Upper lobe of left lung (tissue), 6 donors: ENCODE data around the gene LITAFD. TPM values are rescaled to one million over a fixed set of nuclear protein-coding genes. Genes with fewer than 3 reads are reported as not detected.
"Not testable (repeated sequence)": the region's sequence is repeated elsewhere in the genome, so short reads cannot be mapped to it uniquely, and the experiment has no call there.

Experiments
- ATAC-seq, 2 donors: fragments of 200-7000 bp; cut with Tn5 transposase; one replicate each; pipeline ENCODE4 v1.9.1; 2022; ENCODE audit warnings: mild to moderate bottlenecking in 2 of 2, moderate library complexity in 2 of 2; ENCODE audit not compliant: low FRiP score in 2 of 2
- DNase-seq, 2 donors: peaks; one replicate each; pipeline ENCODE4 v3.0.0-alpha.2; 2019 to 2020
- H3K27ac ChIP-seq, 4 donors: fragments of 200-600 bp; sonication (generic); one replicate each; pipeline ENCODE4 v1.5.1; 2016 to 2019
- H3K27me3 ChIP-seq, 4 donors: fragments of 200-600 bp; sonication (generic); one replicate each; pipeline ENCODE4 v1.5.1; 2017 to 2019
- H3K36me3 ChIP-seq, 4 donors: fragments of 200-600 bp; sonication (generic); one replicate each; pipeline ENCODE4 v1.5.1; 2016 to 2019
- H3K4me1 ChIP-seq, 4 donors: fragments of 200-600 bp; sonication (generic); one replicate each; pipeline ENCODE4 v1.5.1; 2018 to 2019
- H3K4me3 ChIP-seq, 4 donors: fragments of 200-600 bp; sonication (generic); one replicate each; pipeline ENCODE4 v1.5.1; 2017 to 2019; ENCODE audit warnings: mild to moderate bottlenecking in 2 of 4, moderate library complexity in 1 of 4
- H3K9me3 ChIP-seq, 4 donors: fragments of 200-600 bp; sonication (generic); one replicate each; pipeline ENCODE4 v1.5.1; 2018 to 2019
- EP300 ChIP-seq, 4 donors: sonication (generic); formaldehyde crosslinking; IDR thresholded peaks; one replicate each; pipeline ENCODE4 v1.5.1; 2017; ENCODE audit warnings: antibody characterized with exemption in 4 of 4, control low read depth in 2 of 4
- POLR2A ChIP-seq, 4 donors: fragments of 450-650 bp; IDR thresholded peaks; one replicate each; pipeline ENCODE4 v1.5.1; 2016 to 2017; ENCODE audit warnings: antibody characterized with exemption in 4 of 4, mild to moderate bottlenecking in 2 of 4
- POLR2AphosphoS5 ChIP-seq, 2 donors: sonication (generic); formaldehyde crosslinking; IDR thresholded peaks; one replicate each; pipeline ENCODE4 v1.5.1; 2017; ENCODE audit warnings: antibody characterized with exemption in 2 of 2
- WGBS, 2 donors: methylation state at CpG; one replicate each; pipeline ENCODE4 v1.1.5; 2017 to 2018; 5-methylcytosine and 5-hydroxymethylcytosine counted together
- total RNA-seq, 6 donors: library from RNA; depleted of rRNA in 4 of 6; stranded (reverse); fragments of >200 nt in 4 of 6; gene quantifications; one replicate each; pipeline versions ENCODE4 v1.1.0 to v1.2.1, GENCODE V29; 2016 to 2021
- TF ChIP-seq, protein P1 (sequence below), 6 experiments: fragments of 450-650 bp in 4 of 6; fragments of 200-600 bp in 2 of 6; sonication (generic) in 2 of 6; IDR thresholded peaks; one replicate each; pipeline ENCODE4 v1.5.1; 2016 to 2019; ENCODE audit warnings: antibody characterized with exemption in 6 of 6
- donor health status: DM: no; HTN: no; CAD: no; lungs with moderate emphysema.
- donor health status: DM: no; HTN: yes; CAD: no; lungs with severe emphysema.

LITAFD gene
- total RNA-seq, 6 donors from 2014 or later: not detected

DNA sequence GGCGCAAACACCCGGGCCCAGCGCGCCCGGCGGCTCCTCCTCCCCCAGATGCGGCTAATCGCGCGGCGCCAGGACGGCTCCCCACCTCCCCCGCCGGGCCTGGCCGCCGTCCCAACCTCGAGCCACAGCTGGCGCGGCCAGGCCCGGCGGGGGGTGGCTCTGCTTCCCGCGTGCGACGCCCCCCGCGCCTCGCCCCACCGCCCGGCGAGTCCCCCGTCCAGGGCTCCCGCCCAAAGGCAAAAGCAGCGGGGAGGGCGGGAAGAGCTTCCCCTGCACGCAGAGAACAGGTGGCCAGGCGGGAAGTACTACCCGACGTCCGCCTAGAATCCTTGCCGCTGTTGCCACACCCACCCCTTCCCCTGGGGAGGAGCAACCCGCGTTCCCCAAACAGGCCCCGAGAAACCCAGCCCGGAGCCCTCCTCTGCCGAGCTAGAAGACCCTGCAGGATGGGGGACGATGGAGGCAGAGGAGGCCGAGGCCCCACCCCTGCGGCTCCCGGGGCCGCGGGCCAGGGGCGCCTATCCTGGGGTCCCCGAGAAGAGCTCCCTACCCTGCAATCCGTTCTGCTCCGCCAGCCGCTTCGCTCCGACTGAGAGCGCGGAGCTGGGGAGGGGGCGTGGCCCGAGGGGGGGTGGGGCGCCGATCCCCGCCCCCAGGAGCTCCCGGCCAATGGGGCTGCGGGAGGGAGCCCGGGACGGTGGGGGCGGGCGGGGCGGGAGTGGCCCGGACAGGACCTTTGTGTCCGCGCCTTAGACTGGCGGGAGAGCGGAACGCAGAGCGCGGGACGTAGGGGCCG is 13.5 kb upstream of the LITAFD start, which contains the start of gene CARHSP1:
Gene CARHSP1, minus strand, starts transcription at position 591 of the 796 bp plus-strand sequence. CDS start 9,678 bp downstream, outside the sequence.
- peak within 1 kb of the TSS; percentile 87 to 97 (median 89) for H3K27ac ChIP-seq
- no peaks in the 10 kb centered on the region for H3K36me3 ChIP-seq
- H3K9me3 ChIP-seq: no peaks in the 10 kb centered on the region
- H3K4me1 ChIP-seq: peaks cover 44 to 63% (median 51%) of the 10 kb centered on the region in 4 donors
- TF ChIP-seq POLR2A (IDR thresholded peaks at IDR 0.05) (peak in 3 of 4 donors; percentile 47 to 76 (median 69)), EP300 (IDR thresholded peaks at IDR 0.05) (peak in 1 of 4 donors; percentile 9), POLR2AphosphoS5 (IDR thresholded peaks at IDR 0.05) (peak; percentile 53 to 74)
- TF ChIP-seq, protein P1, sequence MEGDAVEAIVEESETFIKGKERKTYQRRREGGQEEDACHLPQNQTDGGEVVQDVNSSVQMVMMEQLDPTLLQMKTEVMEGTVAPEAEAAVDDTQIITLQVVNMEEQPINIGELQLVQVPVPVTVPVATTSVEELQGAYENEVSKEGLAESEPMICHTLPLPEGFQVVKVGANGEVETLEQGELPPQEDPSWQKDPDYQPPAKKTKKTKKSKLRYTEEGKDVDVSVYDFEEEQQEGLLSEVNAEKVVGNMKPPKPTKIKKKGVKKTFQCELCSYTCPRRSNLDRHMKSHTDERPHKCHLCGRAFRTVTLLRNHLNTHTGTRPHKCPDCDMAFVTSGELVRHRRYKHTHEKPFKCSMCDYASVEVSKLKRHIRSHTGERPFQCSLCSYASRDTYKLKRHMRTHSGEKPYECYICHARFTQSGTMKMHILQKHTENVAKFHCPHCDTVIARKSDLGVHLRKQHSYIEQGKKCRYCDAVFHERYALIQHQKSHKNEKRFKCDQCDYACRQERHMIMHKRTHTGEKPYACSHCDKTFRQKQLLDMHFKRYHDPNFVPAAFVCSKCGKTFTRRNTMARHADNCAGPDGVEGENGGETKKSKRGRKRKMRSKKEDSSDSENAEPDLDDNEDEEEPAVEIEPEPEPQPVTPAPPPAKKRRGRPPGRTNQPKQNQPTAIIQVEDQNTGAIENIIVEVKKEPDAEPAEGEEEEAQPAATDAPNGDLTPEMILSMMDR (IDR thresholded peaks at IDR 0.05): peak in 1 of 6 experiments; percentile 3
- peak within 1 kb of the TSS; percentile 82 to 94 (median 91) for H3K4me3 ChIP-seq
- ATAC-seq (peak; percentile 95 to 96), DNase-seq (peak; percentile 88 to 96)
- WGBS, 2 donors: 0 to 1% methylated on average over 1 to 34 of the region's 83 CpGs
- no peaks in the 10 kb centered on the region for H3K27me3 ChIP-seq

GRCh38 chr16:8869212-8869987 is 12.8 kb upstream of the LITAFD start:
- Histone ChIP-seq H3K36me3 (no peaks in the 10 kb centered on the region), H3K4me3 (peak overlapping the region; percentile 60 to 94 (median 86)), H3K27ac (peak overlapping the region; percentile 18 to 97 (median 89)), H3K9me3 (no peaks in the 10 kb centered on the region), H3K27me3 (no peaks in the 10 kb centered on the region), H3K4me1 (peaks cover 36 to 55% (median 43%) of the 10 kb centered on the region in 4 donors)
- ATAC-seq (no peak), DNase-seq (no peak)
- TF ChIP-seq POLR2A (IDR thresholded peaks at IDR 0.05): no peak
- TF ChIP-seq EP300 (IDR thresholded peaks at IDR 0.05): no peak
- TF ChIP-seq POLR2AphosphoS5 (IDR thresholded peaks at IDR 0.05): no peak
- TF ChIP-seq, protein P1 (IDR thresholded peaks at IDR 0.05): peak in 3 of 6 experiments; percentile 7 to 33 (median 21)
- WGBS, 2 donors: 27 to 38% methylated on average over 32 to 37 of the region's 37 CpGs

GRCh38 chr16:8869988-8870241 is 12.2 kb upstream of the LITAFD start:
- not testable (repeated sequence) for H3K36me3 ChIP-seq, H3K9me3 ChIP-seq, H3K27me3 ChIP-seq, DNase-seq, ATAC-seq, H3K4me3 ChIP-seq
- WGBS, 2 donors: 94 to 95% methylated on average over 10 of the region's 10 CpGs
- Histone ChIP-seq H3K4me1 (peaks cover 31 to 50% (median 38%) of the 10 kb centered on the region in 4 donors), H3K27ac (peak overlapping the region in 2 of 4 donors; percentile 18 to 97)

- Histone ChIP-seq H3K27ac (no peak overlapping the region), H3K4me3 (no peak overlapping the region), H3K27me3 (no peaks in the 10 kb centered on the region), H3K9me3 (no peaks in the 10 kb centered on the region), H3K36me3 (no peaks in the 10 kb centered on the region), H3K4me1 (peaks cover 12 to 28% (median 18%) of the 10 kb centered on the region in 4 donors)
- DNase-seq (no peak), ATAC-seq (no peak)
- 94 to 96% methylated on average over 5 of the region's 5 CpGs for WGBS, 2 donors
- TF ChIP-seq POLR2A (IDR thresholded peaks at IDR 0.05) (no peak), EP300 (IDR thresholded peaks at IDR 0.05) (no peak), POLR2AphosphoS5 (IDR thresholded peaks at IDR 0.05) (no peak)
- TF ChIP-seq, protein P1 (IDR thresholded peaks at IDR 0.05): no peak
These were observed 10.1 kb upstream of the LITAFD start for GRCh38 chr16:8872071-8872470.
